GM21381 (cell line): Measurements from ENCODE around the gene CACNB4.
A peak's percentile ranks its signal among the peaks of the same experiment; 100 is the strongest.
"Not testable (repeated sequence)": the region's sequence is repeated elsewhere in the genome, so short reads cannot be mapped to it uniquely, and the experiment has no call there.

Source experiments
- ATAC-seq: cut with Tn5 transposase; IDR thresholded peaks from one replicate; pipeline ENCODE4 v1.9.1; 2021; ENCODE audit warnings: mild to moderate bottlenecking, moderate library complexity; ENCODE audit not compliant: unreplicated experiment

CACNB4 gene

DNA sequence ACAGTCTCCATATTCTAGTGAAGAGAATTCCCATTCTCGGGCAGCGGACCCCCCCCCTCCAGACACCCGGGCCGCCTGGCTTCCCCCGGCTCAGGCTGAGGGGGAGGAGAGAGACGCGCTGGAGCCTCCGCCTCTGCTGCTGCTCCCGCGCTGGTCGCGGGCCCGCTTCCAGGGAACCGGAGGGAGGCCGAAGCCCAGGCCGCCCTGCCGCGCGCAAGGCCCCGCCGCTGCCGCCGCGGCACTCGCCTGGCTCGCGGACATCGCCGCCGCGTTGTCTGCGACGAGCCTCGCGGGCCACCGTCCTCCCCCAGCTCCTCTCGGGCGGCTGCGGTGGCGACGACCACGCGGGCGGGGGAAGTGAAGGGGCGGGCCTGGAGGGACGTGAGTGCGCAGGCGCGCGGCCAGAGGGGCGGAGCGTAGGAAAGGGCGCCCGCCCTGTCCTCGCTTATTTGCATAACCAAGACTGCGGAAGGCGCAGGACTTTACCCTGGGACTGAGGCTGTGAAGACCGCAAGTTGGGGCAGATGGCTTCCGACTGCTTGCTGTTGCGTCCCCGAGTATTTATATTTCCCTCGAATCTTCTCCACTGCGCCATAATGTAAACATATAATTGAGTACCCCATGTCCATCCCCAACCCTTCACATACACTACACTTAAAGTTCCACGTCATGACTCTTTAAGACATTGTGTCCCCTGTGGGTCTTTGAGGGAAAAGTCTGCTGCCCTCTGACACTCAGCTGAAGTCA is 270.5 kb downstream of the CACNB4 start, which contains the start of gene ARL5A:
TSS of gene ARL5A (minus strand) at position 279 of the 747 bp plus-strand sequence. CDS start at position 34, 245 bp downstream.
- ATAC-seq = peak; percentile 92

DNA sequence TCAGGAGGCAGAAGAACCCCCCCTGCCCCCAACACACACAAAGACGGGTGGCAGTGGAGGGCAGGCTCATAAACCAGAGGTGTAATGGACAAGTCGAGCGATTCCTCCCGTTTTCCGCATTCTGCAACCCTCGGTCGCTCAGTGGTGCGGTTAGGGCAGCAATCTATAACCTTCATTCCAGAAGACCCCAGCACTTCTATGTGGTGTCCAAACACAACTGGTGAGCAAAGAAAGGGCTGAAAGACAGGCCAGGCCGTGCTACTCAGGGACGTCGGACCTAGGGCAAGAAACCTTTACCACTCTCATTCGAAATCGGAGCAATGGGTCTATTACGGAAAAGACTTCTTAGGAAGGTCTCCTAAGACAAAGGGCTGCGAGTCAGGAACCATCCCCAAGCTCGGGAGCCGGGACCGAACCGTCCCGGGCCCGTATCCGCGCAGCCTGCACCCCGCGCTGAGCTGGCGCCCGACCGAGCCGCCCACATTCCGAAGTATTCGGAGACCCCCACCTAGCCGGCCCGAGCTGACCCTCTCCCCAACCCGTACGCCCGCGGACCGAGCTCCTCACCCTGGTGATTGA is 271.2 kb downstream of the CACNB4 start:
- peak; percentile 23 for ATAC-seq

DNA sequence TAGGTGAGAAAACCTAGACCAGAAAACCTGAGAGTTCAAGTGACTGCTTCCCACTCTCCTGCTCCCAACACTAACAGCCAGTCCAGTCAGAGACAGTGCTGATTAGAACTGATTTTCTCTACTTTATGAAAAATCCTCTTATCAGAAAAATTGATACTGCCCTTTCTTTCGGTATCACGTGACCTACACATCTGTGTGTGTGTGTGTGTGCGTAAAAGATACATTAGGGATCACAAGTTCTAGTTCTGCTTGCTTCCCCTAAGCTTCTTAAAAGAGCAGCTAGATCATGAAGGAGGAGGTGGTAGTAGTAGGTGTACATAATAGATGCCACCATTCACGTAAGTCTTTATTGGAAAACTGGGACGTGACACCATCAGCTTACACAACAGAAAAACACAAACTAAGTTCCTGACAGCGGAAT is 272.1 kb downstream of the CACNB4 start:
- ATAC-seq = no peak

DNA sequence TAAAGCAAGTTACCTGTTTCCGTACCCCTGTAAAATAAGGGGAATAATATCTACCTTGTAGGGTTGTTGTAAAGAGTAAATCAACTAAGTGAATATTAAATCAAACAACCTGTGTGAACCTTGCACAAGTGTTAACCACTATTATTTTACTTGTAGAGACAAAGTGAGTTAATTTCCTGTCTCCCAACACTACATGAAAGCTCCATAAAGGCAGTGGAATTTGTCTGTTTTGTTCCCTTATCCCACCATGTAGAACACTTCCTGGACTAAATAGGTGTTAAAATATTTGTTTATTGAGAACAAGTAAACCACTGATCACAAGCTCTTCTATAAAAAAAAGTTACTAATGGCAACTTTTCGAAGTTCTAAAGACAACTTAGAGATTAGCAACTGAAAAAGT is 274.0 kb downstream of the CACNB4 start:
- ATAC-seq = no peak

DNA sequence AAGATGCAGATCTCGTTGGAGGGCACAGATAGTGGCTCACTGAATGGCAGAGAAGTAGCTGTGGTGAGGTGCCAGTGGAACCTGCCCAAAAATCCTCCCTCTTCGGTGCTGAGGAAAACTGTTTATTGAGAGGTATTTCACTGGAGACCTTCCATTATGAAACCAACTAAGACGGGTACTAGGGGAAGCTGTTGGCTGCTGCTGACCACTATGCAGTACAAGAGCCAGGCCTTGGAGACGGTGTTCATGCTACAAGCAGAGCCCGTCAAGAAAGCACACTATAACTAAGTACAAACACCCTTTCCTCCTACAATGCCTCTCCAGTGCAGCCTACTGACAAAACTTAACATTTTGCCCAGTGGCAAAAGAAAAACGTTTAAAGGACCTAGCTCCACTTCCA is 275.2 kb downstream of the CACNB4 start:
- no peak for ATAC-seq

DNA sequence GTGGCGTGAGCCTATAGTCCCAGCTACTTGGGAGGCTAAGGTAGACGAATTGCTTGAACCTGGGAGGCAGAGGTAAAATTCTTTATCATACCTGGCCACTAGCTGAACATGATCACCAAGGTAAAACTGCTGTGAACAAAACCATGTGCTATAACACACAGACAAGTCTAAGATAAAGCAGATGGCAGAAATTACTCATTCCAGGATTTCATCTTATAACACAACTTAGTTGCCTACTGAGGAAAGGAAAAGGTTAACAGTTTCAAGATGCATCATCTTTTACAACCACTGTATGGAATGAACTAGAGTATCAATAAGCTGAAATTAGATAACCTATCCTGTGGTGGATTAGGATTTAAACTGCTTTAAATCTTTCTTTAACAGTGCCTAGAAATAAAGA is 278.9 kb downstream of the CACNB4 start:
- no peak for ATAC-seq

DNA sequence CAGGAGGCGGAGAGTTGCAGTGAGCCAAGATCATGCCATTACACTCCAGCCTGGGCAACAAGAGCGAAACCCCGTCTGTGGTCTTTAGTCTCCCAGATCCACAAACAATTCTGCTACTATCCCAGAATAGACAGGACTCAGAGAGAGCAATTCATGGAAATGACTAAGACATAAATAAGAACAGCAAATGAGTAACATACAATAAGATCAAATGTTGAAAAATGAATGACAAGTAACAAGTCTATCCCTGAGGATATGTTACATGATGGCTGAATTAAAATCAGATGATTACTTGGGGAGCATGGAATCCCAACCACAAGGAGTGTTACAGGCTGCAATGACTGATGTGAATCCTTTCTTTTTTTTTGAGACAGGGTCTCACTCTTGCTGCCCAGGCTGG is 280.9 kb downstream of the CACNB4 start:
- no peak for ATAC-seq

DNA sequence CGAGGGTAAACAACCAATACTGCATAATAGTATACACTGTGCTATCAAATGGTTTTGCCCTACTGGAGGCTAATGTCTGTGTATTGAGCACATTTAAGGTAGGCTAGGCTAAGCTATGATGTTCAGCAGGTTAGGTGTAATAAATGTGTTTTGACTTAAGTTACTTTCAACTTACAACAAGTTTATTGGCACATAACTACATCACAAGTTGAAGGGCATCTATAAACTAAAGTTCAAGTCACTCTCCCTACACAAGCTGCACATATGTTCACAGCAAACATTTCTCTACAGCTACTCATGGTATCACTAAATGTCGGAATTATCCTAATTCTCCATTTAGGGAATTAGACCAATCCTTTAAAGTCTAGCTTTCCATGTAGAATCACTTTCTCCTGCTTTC is 282.0 kb downstream of the CACNB4 start:
- ATAC-seq = no peak

DNA sequence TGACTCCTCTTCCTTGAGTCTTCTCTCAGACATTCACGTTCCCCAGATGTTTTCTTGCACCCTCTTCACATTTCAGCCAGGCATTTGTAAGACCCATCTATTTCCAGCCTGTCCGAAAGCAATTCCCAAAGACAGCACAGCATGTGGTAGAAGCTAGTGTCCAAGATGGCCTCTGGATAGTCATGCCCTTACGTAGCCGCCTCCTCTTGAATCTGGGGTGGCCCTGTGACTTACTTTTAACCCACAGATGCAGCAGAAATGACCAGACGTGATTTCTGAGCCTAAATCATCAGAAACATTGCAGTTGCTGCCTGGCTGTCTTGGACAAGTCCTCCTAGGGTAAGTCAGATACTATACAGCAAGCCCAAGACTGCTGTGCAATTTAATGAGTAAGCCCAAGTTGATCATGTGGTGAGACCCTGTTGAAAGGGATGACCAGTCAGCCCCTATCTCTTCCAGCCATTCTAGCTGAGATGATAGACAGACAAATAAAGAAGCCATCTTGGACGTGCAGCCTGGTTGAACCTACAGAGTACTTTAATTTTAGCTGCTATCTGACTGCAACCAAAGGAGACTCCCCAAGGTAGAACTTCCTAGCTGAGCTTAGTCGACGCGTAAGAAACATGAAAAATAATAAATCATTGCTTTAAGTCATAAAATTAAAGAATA is 282.9 kb downstream of the CACNB4 start:
- ATAC-seq = no peak

DNA sequence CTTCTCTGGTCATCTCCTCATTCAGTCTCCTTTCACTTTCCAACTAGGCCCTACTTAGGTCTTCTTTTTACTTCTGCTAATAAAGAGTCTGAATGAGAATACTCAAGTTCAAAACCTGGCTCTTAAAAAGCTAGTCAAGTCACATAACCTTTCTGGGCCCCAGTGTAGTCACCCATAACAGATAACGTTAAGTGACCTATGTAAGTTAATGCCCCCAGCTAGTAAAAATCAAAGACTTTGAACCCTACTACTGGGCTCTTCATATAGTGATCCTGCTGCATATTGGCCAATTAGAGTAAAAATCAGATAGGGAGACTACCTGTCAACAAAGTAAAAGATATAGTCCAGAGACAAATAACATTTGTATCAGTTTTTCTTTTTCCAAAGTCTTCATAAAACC is 288.4 kb downstream of the CACNB4 start:
- no peak for ATAC-seq

DNA sequence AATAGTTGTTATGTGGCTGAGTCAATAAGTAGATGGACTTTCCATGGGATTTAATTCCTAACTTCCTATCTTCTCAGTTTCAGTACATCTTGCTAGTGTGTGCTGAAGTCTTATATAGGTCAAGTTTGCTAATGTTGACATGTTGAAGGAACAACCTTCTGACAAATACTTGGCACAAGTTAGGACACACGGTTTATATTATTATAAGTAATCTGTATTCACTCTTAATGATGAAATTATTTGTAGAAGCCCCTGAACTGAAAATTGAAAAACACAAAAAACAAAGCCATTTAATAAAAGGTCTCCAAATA is 289.8 kb downstream of the CACNB4 start:
- no peak for ATAC-seq

DNA sequence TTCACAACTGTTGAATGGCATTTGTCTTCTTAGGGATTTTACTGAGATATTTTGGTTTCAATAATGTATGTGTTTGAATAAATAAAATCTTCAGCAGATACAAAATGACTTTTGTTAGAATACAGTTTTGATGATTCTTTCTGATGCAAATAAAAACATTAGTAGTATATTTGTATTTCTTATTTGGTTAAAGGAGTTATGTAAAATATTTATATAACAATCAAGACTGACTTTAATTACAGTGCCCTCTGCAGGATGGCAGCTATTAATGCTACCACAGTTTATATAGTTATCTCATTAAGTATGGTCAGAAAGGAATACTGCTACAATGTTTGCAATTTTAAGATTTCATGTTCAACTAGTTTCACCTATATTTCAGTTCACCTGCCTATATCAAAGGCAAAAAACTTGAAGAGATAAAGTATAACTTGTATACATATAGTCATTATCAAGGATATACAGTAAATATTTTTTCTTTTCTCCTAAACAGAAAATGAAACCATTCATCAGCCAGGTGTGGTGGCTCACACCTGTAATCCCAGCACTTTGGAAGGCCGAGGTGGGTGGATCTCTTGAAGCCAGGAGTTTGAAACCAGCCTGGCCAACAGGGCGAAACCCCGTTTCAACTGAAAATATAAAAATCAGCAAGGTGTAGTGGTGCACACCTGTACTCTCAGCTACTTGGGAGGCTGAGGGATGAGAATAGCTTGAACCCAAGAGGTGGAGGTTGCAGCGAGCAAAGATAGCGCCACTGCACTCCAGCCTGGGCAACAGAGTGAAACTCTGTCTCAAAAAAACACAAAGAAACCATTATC is 290.4 kb downstream of the CACNB4 start:
- ATAC-seq = no peak

DNA sequence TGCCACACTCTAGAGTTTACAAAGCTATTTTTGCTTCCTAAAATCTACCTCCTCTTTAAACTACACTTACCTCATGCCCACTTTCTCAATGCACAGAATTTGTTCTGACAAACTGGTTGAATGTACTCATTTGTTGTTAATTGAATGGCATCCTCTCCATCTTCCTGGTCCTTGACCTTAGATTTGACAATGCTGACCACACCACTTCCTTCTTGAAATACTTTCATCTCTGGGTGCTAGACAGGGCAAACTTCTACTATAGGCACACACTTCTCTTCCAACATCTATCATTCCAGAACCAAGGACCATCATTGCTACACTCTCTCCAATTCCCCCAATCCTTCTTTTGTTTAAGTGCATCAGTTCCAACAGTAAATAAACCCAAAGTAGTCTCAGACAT is 292.9 kb downstream of the CACNB4 start:
- ATAC-seq = no peak

DNA sequence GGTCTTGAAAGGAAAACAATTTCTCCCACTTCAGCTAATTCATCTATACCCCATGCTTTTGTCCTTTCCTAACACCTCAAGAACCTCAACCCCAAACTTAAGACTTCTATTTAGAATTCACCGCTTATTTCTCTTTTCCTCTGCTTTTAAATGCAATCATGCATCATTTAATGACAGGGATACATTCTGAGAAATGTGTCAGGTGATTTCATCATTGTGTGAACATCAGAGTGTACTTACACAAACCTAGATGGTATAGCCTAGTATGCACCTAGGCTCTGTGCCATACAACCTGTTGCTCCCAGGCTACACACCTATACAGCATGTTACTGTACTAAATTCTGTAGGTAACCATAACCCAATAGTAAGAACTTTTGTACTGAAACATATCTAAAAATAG is 293.5 kb downstream of the CACNB4 start:
- ATAC-seq = no peak

DNA sequence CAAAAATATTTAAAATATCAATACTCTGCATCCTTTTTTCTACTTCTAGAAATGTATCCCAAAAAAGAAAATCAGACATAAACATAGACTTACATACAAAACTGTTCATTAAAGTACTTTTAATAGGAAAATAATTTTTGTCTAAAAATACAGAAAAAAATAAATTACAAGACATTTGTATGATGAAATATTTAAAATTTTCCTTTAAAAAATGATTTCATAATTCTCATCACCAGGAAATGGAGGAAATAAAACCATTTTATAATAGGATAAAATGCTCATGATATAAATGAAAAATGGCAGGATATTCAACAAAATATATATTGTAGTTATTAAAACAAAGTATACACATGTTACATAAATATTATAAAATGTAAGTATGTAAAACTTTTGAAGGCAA is 295.0 kb downstream of the CACNB4 start:
- no peak for ATAC-seq

DNA sequence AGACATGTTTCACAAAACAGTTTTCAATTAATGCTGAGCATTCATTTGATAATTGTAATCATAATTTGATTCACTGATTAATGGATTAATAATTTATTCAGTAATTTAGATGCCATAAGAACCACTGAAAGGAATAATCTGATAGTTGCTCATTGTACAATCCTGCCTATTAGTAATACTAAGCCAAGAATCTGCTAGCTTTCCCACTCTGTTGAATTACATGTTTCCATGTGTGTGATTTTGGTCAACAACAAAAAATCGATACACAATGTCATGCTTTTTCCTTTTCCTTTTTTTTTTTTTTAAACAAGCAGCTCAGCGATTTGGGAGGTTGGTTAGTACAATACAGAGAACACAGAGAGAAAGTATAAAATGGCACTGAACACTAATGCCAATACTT is 296.5 kb downstream of the CACNB4 start:
- ATAC-seq = no peak

DNA sequence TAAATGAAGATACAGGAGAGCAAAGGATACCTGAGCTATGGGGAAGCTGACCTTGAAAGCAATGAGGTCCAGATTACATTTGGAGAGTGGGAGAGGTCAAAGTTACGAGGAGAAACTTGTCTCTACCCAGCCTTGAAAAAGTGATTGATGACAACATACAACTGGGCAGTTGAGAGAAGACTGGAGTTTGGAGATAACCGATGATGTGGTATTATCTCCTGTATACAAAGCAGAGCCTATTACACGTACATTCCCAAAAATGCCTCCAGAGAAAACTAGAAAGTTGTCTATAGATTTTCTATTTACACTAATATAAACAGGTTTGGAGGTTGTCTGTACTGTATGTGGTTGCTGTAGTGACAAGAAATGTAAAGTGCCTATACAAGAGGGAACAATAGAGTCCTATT is 299.0 kb downstream of the CACNB4 start:
- ATAC-seq = no peak

DNA sequence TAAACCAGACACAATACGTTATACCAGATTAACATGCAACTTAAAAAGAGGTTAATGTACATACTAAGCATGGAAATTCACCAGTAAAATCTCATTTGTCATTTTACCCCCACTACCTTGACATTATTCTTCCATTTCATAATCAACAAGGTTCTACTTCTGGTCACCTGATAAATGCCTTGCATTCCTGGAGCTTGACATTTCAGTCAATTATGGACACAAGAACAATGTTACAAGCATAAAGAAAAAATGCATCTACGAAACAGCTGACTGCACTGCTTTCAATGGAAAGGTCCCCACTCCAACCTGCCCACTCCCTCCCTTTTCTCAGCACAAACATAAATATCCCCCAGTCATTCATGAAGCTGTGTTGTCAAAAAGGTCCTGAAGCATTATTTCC is 302.1 kb downstream of the CACNB4 start:
- no peak for ATAC-seq

DNA sequence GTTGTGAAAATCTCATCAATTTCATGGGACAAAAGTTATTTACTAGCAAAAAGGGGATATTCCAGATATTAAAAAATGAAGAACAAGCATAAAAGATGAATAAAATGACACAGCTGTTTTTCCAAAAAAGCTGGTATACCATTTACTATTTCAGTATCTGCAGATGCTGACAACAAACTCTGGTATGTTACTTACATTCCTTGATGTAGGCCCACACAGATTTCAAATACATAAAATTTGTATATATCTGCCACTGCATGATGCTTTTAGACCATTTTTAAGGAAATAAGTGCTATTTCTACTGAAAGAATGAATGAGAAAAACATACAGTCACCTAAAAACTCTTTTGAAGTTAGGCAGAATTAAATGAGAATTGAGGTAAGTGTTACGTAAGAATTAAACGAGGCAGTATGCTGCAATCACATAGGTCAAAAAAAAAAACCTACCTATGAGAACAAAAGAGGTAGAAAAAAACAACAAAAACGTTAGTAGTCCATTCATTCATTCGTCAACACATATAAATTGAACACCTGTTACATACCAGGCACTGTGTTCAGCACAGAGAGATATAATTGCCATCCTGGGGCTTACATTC is 303.1 kb downstream of the CACNB4 start:
- ATAC-seq = no peak

DNA sequence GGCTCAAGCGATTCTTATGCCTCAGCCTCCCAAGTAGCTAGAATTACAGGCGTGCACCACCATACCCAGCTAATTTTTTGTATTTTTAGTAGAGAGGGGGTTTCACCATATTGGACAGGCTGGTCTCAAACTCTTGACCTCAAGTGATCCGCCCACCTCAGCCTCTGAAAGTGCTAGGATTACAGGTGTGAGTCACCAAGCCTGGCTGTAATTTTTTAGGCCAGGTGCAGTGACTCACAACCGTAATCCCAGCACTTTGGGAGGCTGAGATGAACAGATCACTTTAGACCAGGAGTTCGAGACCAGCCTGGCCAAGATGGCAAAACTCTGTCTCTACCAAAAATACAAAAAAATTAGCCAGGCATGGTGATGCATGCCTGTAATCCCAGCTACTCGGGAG is 304.4 kb downstream of the CACNB4 start:
- not testable (repeated sequence) for ATAC-seq

DNA sequence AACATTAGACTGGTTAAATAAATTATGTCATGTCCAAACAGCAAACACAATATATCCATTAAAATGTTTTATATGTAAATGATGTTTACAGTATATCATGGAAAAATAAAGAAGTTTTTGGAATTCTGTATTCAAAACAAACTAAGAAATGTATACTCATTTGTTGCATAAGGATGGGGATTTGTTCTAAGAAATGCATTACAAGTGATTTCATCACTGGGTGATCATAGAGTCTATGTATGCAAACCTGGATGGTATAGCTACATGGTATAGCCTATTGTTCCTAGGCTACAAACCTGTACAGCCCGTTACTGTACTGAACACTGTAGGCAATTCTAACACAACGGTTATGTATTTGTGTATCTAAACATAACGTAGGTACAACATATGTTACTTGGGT is 305.7 kb downstream of the CACNB4 start:
- ATAC-seq = no peak
